Endothelial cell of umbilical vein (primary cell): ENCODE data around the gene MAP3K4. TPM values are rescaled to one million over a fixed set of nuclear protein-coding genes. Genes with fewer than 3 reads are reported as not detected.

ENCODE experiments used
- BruUV-seq: library from RNA; stranded (reverse); fragments of 400-500 nt; replicated peaks from 2 replicates; lab custom pipeline; 2021; lab: Mats Ljungman, UMichigan
- CTCF ChIA-PET: fragments of 300-600, 350-600 bp; sonication (Branson Sonifier 250); formaldehyde crosslinking; loops from one replicate; lab custom pipeline; 2021; ENCODE audit warnings: antibody characterized with exemption, inconsistent platforms; lab: Charles Lee
- POLR2A ChIA-PET: fragments of 300-600, 350-600 bp; sonication (Branson Sonifier 250); formaldehyde crosslinking; loops from one replicate; lab custom pipeline; 2021; ENCODE audit warnings: antibody characterized with exemption, inconsistent platforms; lab: Charles Lee
- DNase-seq: peaks from one replicate; pipeline ENCODE4 v3.0.0-alpha.2; 2011; ENCODE audit warnings: low read depth, low spot score
- FAIRE-seq: peaks from 2 replicates; lab custom pipeline; 2011; peaks lifted over from hg19 to GRCh38; lab: Jason Lieb, UNC
- H2AFZ ChIP-seq: 2 replicates; pipeline ENCODE4 v1.6.0; 2012; ENCODE audit warnings: low read depth, low read length, control low read depth, inconsistent platforms
- H3K27ac ChIP-seq: 2 replicates; pipeline ENCODE4 v1.5.1; 2011; ENCODE audit warnings: low read depth, mild to moderate bottlenecking, control low read depth, low read length, moderate library complexity; ENCODE audit not compliant: insufficient read depth
- H3K27me3 ChIP-seq, 2 experiments: 2 replicates each; pipeline versions ENCODE4 v1.6.0 to v1.6.1; 2011; ENCODE audit warnings: low read length in 2 of 2, mixed read lengths in 1 of 2; ENCODE audit not compliant: control insufficient read depth in 2 of 2, insufficient read depth in 2 of 2
- H3K36me3 ChIP-seq, 2 experiments: 2 replicates in 1 of 2; 3 replicates in 1 of 2; pipeline ENCODE4 v1.5.1; 2011; ENCODE audit warnings: low read length in 2 of 2, mild to moderate bottlenecking in 1 of 2, moderate library complexity in 1 of 2; ENCODE audit not compliant: control insufficient read depth in 2 of 2, insufficient read depth in 2 of 2; ENCODE audit errors: extremely low read depth in 1 of 2
- H3K4me1 ChIP-seq: 3 replicates; pipeline ENCODE4 v1.5.1; 2011; ENCODE audit warnings: mild to moderate bottlenecking, low read length; ENCODE audit not compliant: control insufficient read depth, insufficient read depth; ENCODE audit errors: extremely low read depth
- H3K4me2 ChIP-seq: 2 replicates; pipeline ENCODE4 v1.6.1; 2011; ENCODE audit warnings: low read length, control low read depth, mixed read lengths; ENCODE audit not compliant: insufficient read depth
- H3K4me3 ChIP-seq, 3 experiments: fragments of 200-600 bp in 1 of 3; sonication (generic), shearing (Covaris generic) in 1 of 3; replicated peaks in 1 of 3; 2 replicates each; pipeline ENCODE4 v1.5.1; 2011 to 2016; ENCODE audit warnings: control low read depth in 3 of 3, low read length in 3 of 3, mild to moderate bottlenecking in 2 of 3, inconsistent platforms in 1 of 3, low read depth in 1 of 3, moderate library complexity in 1 of 3; ENCODE audit not compliant: insufficient read depth in 1 of 3
- H3K79me2 ChIP-seq: 2 replicates; pipeline ENCODE4 v1.6.0; 2012; ENCODE audit warnings: low read length, inconsistent platforms; ENCODE audit not compliant: control insufficient read depth, insufficient read depth
- H3K9ac ChIP-seq: replicated peaks from 2 replicates; pipeline ENCODE3; 2011; ENCODE audit warnings: low read length, control low read depth; ENCODE audit not compliant: insufficient read depth; ENCODE audit errors: extremely low read depth
- H3K9me1 ChIP-seq: replicated peaks from 3 replicates; pipeline ENCODE4 v1.6.0; 2011; ENCODE audit warnings: mild to moderate bottlenecking, low read length; ENCODE audit not compliant: control insufficient read depth, insufficient read depth; ENCODE audit errors: extremely low read depth
- H3K9me3 ChIP-seq: replicated peaks from 2 replicates; pipeline ENCODE4 v1.5.1; 2012; ENCODE audit warnings: low read length, inconsistent platforms; ENCODE audit not compliant: control insufficient read depth, insufficient read depth
- H4K20me1 ChIP-seq: replicated peaks from 2 replicates; pipeline ENCODE3; 2011; ENCODE audit warnings: mild to moderate bottlenecking, low read length; ENCODE audit not compliant: control insufficient read depth, insufficient read depth; ENCODE audit errors: extremely low read depth
- EZH2 ChIP-seq: IDR thresholded peaks from 2 replicates; pipeline ENCODE4 v1.6.1; 2012; ENCODE audit warnings: borderline replicate concordance, low read depth, mild to moderate bottlenecking, moderate library complexity, low read length, inconsistent platforms; ENCODE audit not compliant: severe bottlenecking
- FOS ChIP-seq: IDR thresholded peaks from 2 replicates; pipeline ENCODE4 v1.6.1; 2011; ENCODE audit warnings: mild to moderate bottlenecking, low read length, moderate library complexity, borderline replicate concordance; ENCODE audit not compliant: insufficient read depth
- GATA2 ChIP-seq: IDR thresholded peaks from 2 replicates; pipeline ENCODE4 v1.7.0; 2011; ENCODE audit warnings: low read depth, mild to moderate bottlenecking, moderate library complexity, mixed read lengths, low read length; ENCODE audit not compliant: insufficient read length, insufficient read depth
- JUN ChIP-seq: IDR thresholded peaks from 2 replicates; pipeline ENCODE4 v1.6.1; 2011; ENCODE audit warnings: borderline replicate concordance, low read depth; ENCODE audit not compliant: insufficient read length, insufficient read depth
- MYC ChIP-seq: IDR thresholded peaks from one replicate; pipeline ENCODE4 v1.6.1; 2011; ENCODE audit warnings: mild to moderate bottlenecking, low read depth, low read length
- POLR2A ChIP-seq: IDR thresholded peaks from 2 replicates; pipeline ENCODE4 v1.6.1; 2012; ENCODE audit warnings: low read depth, mild to moderate bottlenecking, control low read depth, low read length
- POLR2AphosphoS5 ChIP-seq: IDR thresholded peaks from 2 replicates; pipeline ENCODE4 v1.6.1; 2012; ENCODE audit warnings: low read depth, mild to moderate bottlenecking, control low read depth, low read length, moderate library complexity; ENCODE audit not compliant: insufficient read depth
- dilution Hi-C: fragments of 300-500 bp; cut with MboI; formaldehyde crosslinking; loops from one replicate; pipeline ENCODE4 v1.15.0; 2019; ENCODE audit warnings: low sequenced_read_pairs; ENCODE audit not compliant: extremely low pct_ligation_motif_present
- intact Hi-C: fragments of 100-400 bp; cut with micrococcal nuclease; formaldehyde crosslinking; loops from one replicate; pipeline ENCODE4 v1.10.0; 2022
- polyA plus RNA-seq, 4 experiments: library from polyadenylated mRNA; depleted of rRNA in 3 of 4; stranded (reverse) in 3 of 4; unstranded in 1 of 4; fragments of >200 nt; gene quantifications; 2 replicates each; pipeline versions ENCODE4 v1.2.1 to v1.2.3, GENCODE V29; 2011 to 2012; ENCODE audit warnings: missing spikeins in 1 of 4
- total RNA-seq: library from RNA; stranded (reverse); gene quantifications from 2 replicates; pipeline ENCODE4 v1.2.3, GENCODE V29; 2021
- TF ChIP-seq, protein P1 (sequence below): IDR thresholded peaks from 2 replicates; pipeline ENCODE4 v1.6.1; 2011; ENCODE audit not compliant: insufficient read depth, insufficient read length
- TF ChIP-seq, protein P2 (sequence below), 2 donors: IDR thresholded peaks; 1 replicate in 1 of 2; 2 replicates in 1 of 2; pipeline ENCODE4 v1.5.1; 2011; ENCODE audit warnings: low read length in 2 of 2, mild to moderate bottlenecking in 2 of 2, moderate library complexity in 2 of 2, control low read depth in 1 of 2, inconsistent platforms in 1 of 2, low read depth in 1 of 2; ENCODE audit not compliant: insufficient read depth in 1 of 2; ENCODE audit errors: extremely low read depth in 1 of 2

MAP3K4 gene
- total and polyA plus RNA-seq, 2 donors (not counting 3 experiments of a cell fraction or from before 2014, with no cell fraction given), result 10.8 to 42.3 TPM

DNA sequence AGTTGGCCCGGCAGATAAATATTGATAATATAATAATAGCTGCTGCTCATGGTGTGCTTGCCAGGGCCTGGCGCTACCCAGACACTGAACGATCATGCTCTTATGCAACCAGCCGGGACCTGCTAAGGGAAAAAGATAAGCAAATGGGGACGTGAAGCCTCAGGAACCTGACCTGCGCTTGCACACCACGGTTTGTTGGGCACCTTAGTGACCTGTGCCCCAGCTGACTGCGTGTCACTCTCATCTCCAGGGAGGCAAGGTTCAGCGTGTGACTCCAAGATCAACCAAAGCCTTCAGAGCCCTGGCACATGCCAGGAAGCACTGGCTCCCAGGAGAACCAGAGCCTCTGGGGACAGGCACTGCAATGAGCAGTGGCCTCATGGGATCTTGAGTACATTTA, 171.2 kb downstream of the MAP3K4 start:
- ChIA-PET CTCF (no interaction called here), POLR2A (no interaction called here)
- Histone ChIP-seq H3K36me3 (peaks cover 0 to 4% of the 10 kb centered on the region in 2 experiments), H3K9me3 (no peaks in the 10 kb centered on the region), H3K4me3 (no peak overlapping the region), H3K9me1 (no peaks in the 10 kb centered on the region), H2AFZ (no peak overlapping the region), H3K4me1 (no peaks in the 10 kb centered on the region), H3K79me2 (no peaks in the 10 kb centered on the region), H3K4me2 (no peak overlapping the region), H3K27me3 (no peaks in the 10 kb centered on the region), H4K20me1 (no peaks in the 10 kb centered on the region), H3K27ac (no peak overlapping the region), H3K9ac (no peak overlapping the region)
- TF ChIP-seq FOS (no peak), MYC (no peak), JUN (no peak), POLR2A (no peak), POLR2AphosphoS5 (no peak)
- TF ChIP-seq, protein P1, sequence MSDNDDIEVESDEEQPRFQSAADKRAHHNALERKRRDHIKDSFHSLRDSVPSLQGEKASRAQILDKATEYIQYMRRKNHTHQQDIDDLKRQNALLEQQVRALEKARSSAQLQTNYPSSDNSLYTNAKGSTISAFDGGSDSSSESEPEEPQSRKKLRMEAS, result no peak
- BruUV-seq, result no TSS peak
- FAIRE-seq, result no peak
- DNase-seq, result no peak
- dilution Hi-C loops (no loop called here), intact Hi-C loops (no loop called here)

DNA sequence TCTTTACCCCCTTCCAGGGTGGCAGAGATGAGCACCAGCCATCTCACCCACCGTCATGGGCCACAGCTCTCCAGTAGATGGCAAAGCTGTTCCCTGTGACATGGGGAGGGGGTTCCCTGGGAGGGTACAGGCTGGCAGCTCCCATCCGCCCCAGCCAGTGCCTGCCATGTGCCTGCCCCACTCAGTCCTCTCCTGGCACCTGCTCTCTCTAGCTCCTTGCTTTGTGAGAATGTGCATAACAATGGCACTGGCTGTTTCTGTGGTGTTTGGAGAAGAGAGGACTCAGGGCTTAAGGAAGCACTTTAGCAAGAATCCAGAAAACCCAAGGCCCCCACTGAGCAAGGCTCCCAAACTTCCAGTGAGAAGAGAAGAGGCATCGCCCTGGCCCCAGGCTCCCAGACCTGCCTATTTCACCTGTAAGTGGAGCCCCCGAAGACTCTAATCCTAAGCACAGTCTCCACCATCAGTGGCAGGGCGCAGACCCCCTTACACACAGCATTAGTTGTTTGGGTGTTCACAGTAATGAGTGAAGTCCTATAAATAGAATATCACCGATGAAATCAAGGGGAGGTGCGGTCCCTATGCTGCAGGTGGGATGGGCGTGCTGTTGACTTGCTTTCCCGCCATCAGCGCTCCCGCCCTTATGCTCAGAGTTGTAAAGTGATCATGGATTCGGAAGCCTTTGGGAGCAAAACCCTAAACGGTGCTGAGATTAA, 172.1 kb downstream of the MAP3K4 start:
- ChIA-PET POLR2A (no interaction called here), CTCF (interaction anchor here (1.1 kb wide), 1 partner anchor 65 kb away, joined by 3 read pairs; no protein-coding TSS in a partner anchor)
- H3K9ac ChIP-seq, result no peak overlapping the region
- no peaks in the 10 kb centered on the region for H4K20me1 ChIP-seq
- no TSS peak for BruUV-seq
- no peak overlapping the region for H3K4me3 ChIP-seq
- no peaks in the 10 kb centered on the region for H3K9me1 ChIP-seq
- H2AFZ ChIP-seq, result no peak overlapping the region
- peaks cover 5% of the 10 kb centered on the region for H3K4me1 ChIP-seq
- TF ChIP-seq MYC (no peak), POLR2A (no peak), JUN (no peak), GATA2 (no peak), FOS (no peak), POLR2AphosphoS5 (no peak), EZH2 (no peak)
- TF ChIP-seq, protein P2, sequence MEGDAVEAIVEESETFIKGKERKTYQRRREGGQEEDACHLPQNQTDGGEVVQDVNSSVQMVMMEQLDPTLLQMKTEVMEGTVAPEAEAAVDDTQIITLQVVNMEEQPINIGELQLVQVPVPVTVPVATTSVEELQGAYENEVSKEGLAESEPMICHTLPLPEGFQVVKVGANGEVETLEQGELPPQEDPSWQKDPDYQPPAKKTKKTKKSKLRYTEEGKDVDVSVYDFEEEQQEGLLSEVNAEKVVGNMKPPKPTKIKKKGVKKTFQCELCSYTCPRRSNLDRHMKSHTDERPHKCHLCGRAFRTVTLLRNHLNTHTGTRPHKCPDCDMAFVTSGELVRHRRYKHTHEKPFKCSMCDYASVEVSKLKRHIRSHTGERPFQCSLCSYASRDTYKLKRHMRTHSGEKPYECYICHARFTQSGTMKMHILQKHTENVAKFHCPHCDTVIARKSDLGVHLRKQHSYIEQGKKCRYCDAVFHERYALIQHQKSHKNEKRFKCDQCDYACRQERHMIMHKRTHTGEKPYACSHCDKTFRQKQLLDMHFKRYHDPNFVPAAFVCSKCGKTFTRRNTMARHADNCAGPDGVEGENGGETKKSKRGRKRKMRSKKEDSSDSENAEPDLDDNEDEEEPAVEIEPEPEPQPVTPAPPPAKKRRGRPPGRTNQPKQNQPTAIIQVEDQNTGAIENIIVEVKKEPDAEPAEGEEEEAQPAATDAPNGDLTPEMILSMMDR (IDR thresholded peaks at IDR 0.05; ENCODE audit: extremely low read depth in 1 of 2, insufficient read depth in 1 of 2, low read depth in 1 of 2, low read length in 2 of 2), result no peak
- H3K4me2 ChIP-seq, result no peak overlapping the region
- H3K79me2 ChIP-seq, result no peaks in the 10 kb centered on the region
- H3K9me3 ChIP-seq, result no peaks in the 10 kb centered on the region
- DNase-seq (no peak), FAIRE-seq (no peak)
- dilution Hi-C loops, result no loop called here
- no peak overlapping the region for H3K27ac ChIP-seq
- intact Hi-C loops, result no loop called here
- H3K27me3 ChIP-seq, result no peaks in the 10 kb centered on the region
- peaks cover 0 to 4% of the 10 kb centered on the region in 2 experiments for H3K36me3 ChIP-seq
